8988T (cell line): ENCODE measurements around the gene RAC2.

ENCODE experiments used
- DNase-seq: peaks from one replicate; pipeline ENCODE4 v3.0.0; 2011

RAC2 gene

DNA sequence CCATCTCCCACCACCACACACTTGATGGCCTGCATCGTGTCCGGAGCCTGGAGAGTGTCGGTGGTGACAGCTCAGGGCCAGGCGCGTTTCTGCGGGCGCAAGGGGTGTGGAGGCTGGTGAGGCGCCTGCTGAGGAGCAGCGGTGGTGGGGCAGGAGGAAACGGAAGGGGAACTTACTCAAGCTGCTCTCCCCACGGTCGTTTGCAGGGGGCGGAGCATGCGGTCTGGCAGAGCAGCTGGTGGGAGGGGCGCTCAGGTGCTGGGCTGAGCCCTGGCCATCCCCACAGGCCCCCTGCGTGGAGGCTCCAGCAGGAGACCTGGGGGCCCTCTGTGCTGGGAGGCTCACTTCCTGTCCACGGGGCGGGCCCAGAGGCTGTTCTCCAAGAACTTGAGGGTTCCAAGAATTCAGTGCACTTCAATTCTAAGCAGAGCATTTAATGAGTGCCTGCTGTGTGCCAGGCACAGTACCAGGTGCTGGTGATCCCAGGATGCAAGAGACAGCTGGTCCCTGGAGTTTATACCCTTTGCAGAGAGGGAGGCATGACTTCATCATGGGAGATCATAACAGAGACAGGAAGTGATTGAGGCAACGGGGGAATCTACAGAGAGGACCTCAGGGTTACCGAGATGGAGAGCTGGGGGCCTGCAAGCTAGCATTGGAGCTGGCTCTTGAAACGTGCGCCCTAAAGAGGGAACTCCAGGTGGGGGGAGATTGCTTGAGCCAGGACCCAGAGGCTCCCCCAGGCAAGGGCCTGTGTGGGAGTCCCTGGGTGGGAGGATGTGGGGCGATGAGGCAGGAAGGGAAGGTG is at the start of gene RAC2:
Gene RAC2, minus strand, starts transcription at position 156 of the 808 bp plus-strand sequence. Its CDS starts 121 bp downstream, at position 35.
- DNase-seq, result no peak

DNA sequence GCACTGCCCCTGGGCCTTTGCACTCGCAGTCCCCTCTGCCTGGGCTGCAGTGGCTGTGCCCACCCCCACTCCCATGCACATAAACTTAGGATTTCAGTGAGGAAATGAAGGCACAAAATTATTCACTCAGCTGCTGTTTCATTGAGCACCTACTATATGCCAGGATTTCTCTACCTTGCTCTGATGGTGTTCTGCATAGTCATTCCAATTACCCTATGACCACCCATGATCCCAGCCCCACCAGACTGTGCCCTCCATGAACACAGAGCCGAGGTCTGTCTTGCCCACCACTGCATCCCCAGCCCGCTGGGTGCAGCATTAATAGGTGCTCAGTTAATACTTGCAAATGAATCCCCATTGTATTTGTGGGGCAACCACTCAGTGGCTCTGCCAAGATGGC is 49.1 kb upstream of the RAC2 start:
- no peak for DNase-seq

DNA sequence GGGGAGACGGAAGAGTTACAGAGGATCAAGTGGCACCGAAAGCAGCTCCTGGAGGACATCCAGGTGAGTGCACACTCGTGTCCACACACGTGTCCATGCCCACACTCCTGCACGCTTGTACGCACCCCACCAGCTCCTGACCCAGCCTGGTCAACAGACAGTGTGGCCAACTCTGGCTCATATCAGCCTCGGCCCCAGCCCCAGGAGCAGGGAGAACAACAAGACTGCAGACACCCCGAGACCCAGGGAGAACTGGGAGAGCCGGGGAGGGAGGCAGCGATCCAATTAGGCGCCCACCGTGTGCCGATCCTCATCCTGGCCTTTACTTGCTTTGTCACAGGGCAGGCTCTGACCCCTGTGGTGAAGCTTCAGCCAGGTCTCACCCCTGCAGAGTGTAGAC is 48.6 kb upstream of the RAC2 start:
- no peak for DNase-seq

DNA sequence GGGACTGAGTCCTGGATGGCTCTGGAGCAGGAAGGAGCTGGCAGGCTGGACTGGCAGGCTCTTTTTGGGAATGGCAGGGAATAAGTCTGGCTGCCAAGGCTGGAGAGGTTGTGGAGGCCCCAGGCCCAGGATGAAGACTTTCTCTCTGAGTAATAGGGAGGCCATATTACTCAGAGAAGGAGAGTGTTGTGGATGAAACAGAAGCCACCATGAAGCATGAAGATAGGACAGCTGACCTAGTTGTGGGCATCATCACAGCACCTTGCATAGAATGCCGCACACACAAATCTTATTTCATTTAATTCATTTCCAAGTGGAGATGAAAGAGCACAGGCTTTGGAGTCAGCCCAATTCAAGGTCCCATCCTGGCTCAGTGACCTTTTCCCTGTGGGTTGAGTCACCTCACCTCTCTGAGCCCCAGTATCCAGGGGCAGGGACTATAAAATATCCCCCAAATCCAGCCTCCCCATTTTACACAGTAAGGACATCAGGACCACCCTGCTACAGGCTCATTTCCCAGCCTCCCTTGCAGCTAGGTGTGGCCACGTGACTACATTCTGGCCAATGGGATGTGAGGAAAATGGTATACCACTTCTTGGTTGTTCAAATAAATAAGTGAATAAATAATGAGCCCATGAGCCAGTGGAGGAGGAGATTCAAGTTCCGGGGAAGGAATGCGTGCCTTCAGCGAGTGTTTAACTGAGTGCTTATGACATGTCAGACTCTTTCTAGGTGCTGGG is 47.7 kb upstream of the RAC2 start:
- DNase-seq, result no peak

DNA sequence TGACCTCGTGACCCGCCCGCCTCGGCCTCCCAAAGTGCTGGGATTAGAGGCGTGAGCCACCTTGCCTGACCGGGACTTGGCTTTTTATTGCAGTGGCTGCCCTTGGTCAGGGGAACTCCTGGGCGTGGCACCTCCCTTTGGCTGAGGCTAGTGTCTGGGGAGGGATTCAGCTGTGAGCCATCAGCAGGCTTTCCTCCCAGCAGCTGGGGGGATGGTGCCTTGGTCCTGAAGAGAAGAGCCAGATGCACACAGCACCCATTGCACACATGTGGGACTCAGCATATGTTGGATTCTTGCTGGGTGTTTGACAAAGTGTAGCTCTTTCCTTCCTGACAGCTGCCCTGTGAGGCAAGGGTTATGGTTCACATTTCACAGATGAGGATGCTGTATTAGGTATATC is 46.7 kb upstream of the RAC2 start:
- no peak for DNase-seq

DNA sequence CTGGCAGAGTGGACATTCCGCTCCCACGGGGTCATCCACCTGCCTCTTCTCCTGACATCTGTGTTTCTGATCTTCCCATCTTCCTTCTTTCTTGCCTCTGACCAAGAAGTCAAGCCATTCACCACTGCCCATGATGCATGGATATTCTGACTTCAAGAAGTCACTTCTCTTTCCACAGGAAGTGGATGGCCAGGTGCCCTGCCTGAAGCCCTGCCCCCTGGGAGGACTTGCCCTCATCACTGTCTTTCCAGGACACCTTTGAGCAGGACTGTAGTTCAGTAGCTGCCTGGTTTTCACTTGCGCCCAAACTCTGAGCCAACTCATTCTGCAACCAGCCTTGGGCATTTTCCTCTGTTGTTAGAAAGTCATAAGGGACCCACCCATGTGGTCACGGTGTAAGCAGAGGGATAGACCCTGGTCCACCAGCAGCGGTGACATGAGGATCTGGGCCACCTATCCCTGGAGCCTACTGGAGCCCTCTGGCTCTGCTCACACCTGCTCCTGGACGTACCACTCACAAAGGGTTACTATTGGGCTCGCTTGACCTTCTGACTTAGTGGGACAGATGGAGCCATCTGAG is 45.2 kb upstream of the RAC2 start:
- DNase-seq, result no peak

DNA sequence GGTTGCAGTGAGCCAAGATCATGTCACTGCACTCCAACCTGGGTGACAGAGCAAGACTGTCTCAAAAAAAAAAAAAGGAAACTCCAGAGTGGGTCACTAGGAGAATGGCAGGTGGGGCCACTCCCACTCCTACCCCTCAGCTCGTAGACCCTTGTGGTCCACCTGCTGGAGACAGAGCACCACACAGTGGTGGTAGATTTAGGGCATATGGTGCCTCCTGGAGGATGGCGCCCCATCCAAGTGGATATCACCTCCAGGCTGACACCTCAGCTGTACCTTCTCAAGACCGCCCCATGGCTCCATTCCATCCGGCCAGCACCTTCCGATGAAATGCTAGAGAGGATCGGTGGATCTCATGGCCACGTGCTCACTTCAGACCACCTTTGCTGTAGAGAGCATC is 44.5 kb upstream of the RAC2 start:
- DNase-seq, result no peak

DNA sequence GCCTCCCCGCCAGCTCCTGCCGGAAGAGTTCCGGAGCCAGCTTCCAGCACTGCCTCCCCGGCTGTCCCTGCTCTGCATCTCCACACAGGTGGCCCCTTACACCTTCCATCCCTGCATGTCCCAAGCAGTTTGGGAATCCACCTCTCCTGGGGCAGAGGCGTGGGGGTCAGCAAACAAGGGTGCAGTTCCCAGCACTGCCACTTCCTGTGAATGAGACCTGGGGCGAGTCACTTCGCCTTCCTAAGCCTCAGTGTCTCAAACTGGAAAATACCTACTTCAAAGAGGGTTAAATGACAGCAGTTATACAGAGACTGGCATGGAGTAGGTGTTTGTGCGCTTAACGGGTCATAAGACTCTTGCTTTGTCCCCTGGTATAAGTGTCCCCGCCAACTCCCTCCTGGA is 43.5 kb upstream of the RAC2 start:
- DNase-seq, result no peak

DNA sequence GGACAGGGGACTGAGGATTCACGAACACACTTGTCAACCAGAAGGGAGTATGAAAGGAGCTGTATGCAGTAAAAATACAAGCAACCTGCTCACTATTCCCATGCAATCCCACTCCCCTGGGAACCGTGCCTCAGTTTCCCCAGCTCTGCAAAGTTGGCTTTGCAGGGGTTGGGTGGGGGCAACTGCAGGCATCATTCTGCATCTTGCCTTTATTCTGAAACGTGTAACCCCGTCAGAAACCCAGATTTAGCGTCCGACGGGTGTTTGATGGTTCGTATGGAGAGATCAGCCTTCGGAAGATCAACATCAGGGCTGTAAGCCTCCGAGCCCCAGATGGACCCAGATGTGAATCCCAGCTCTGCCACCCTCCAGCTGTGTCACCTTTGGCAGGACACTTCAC is 41.9 kb upstream of the RAC2 start:
- DNase-seq, result no peak

DNA sequence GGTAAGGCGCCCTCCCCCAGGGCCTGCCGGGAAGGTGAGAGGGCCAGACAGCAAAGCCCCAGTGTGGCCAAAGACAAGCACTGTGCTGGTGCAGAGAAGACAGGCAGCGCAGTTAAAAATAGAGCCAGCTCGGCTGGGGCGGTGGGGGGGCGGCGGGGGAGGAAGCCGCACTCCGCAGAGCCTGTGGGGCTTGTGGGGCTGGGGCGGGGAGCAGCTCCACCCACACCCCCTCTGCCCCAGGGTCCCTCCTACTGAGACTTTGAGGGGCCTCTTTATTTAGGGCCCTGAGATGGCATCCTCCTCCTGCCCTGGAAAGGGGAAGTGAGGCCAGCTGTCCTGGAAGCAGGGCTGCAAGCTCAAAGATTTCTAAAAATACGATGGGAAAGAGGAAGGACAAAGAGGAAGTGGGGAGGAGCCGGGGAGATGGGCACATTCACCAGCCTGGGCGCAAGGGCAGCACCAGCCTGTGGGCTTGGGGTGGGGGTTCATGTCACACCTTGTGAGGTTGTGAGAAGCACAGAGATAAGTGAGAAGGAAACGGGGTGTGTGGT is 40.8 kb upstream of the RAC2 start:
- DNase-seq, result no peak

DNA sequence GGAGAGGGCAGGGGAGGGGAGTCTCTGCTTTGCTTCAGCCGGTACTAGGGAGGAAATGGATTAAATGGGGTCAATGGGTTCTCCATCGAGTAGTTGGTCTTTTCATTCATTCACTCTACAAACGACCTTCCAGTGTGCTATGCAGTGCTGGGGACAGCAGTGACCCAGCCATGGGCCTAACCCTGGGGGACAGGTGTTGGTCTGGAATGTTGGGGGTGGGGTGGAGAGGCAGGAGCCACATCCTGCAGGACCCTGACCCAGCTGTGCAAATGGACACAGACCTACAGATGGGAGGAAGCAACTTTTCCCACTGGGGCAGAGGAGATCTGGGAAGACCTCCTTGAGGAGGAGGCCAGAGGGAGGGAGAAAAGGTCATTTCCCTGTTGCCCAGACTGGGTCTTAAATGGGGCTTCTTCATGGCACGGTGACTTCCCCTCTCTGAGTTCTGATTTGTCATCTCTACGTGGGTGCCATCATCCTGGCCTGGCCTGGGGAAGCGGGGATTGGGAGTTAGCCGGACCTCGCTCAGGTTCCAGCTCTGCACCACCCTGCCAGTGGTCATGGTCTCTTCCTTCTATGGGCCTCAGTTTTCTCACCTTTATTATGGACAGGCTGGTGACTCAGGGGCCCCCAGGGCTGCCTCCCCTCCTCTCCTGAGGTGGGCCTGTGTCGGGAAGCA is 40.2 kb upstream of the RAC2 start:
- DNase-seq, result no peak

DNA sequence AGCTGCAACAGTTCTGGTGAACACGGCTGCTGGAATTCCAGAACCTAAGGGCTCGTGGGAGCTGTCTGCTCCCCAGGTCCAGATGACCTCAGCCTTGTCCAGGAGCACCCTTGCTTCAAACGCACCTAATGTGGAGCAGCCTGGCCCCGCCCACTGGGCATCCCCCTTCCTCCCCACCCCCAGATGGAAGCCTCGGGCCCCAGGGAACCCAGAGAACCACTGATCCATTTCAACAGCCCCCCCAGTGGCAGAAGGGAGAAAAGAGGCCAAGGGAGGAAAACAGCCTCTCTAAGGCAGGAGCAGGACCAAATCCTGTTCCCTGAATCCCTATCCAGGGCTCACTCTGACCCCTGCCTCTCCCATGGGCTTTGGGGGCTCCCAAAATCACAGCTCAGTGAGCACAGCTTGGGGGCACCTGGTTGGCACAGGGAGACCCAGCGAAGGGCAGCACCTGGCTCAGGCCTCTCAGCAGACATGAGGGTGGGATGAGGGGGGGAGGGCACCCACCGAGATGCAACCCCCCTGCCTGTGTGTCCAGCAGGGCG is 39.4 kb upstream of the RAC2 start:
- DNase-seq, result no peak

DNA sequence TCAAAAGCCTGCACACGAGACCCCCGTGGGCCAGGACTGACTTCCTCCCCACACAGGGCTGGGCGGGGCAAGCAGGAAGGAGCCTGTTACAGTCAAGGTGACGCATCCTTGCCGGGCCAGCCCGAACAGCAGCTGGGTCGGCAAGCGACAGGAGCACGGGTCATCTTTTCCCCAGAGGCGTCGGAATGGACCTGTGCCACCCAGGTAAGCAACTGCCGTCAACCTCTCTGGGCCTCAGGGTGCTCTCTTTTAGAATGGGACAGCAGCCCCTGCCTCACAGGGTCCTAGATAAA is 38.3 kb upstream of the RAC2 start, which contains the start of gene CYTH4:
Gene CYTH4, plus strand, starts transcription at position 124 of the 293 bp plus-strand sequence. Its CDS starts 62 bp downstream, at position 186.
- peak; percentile 54 for DNase-seq

DNA sequence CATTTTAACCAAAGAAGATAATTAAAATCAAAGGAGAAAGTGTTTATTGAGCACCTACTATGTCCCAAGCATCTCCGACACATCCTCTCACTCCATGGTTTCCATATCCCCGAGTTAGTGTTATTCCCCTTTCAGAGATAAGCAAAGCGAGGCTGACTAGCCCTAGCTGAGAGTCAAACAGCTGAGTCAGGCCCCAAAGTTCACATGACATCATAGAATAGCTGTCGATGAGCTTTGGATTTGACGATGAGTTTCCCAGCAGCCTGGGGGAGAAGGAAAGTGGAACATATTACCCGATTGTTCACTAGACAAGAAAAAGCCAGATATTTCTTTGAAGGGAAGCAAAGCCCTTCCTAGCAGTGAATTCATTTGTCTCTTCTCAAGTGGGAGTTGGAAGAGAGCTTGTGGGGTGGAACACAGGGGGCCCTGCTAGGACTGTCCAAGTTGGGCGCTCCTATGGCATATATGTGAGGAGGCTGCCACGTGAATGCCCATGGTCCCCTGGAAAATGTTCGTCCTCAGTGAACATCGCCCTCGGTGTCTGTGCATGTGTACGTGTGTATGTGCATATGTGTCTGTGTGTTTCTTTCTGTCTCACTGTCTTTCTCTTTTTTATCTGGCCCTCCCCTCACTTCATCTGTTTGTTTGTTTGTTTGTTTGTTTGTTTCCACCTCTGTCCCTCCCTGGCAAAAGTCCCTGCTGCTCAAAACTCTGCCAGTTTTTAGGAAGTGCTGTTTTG is 37.7 kb upstream of the RAC2 start:
- DNase-seq, result no peak

DNA sequence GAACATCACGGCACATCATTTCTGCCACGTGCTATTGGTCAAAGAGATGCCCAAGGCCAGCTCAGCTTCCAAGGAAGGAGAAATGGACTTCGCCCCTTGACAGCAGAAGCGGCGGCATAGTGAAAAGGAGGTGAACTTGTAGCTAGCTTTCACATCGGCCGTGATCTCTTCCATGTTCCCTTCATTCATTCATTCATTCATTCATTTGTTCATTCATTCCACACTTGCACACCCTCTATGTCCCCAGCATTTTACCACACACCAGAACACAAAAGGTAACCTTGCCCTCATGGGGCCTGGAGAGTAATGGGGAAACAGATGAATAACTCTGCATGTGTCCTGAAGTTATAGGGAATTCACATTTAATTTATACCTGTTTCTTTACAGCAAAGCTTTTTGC is 37.1 kb upstream of the RAC2 start:
- DNase-seq, result no peak

DNA sequence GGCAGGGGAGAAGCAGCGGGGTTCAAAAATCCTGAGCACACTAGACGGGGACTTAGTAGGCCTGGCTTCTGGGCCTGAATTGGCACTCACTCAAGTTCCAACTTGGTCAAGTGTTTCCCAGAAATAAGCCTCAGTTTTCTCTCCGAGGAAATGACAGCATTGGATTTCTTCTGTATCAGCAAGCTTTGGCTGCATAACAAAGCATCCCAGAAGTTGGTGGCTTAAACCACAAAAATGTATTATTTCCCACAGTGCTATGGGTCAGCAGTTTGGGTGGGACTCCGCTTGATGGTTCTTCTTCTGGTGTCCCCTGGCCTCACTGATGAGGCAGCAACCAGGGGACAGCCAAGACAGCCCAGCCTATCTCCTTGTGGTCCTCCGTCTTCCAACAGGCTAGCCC is 36.6 kb upstream of the RAC2 start:
- DNase-seq, result no peak

DNA sequence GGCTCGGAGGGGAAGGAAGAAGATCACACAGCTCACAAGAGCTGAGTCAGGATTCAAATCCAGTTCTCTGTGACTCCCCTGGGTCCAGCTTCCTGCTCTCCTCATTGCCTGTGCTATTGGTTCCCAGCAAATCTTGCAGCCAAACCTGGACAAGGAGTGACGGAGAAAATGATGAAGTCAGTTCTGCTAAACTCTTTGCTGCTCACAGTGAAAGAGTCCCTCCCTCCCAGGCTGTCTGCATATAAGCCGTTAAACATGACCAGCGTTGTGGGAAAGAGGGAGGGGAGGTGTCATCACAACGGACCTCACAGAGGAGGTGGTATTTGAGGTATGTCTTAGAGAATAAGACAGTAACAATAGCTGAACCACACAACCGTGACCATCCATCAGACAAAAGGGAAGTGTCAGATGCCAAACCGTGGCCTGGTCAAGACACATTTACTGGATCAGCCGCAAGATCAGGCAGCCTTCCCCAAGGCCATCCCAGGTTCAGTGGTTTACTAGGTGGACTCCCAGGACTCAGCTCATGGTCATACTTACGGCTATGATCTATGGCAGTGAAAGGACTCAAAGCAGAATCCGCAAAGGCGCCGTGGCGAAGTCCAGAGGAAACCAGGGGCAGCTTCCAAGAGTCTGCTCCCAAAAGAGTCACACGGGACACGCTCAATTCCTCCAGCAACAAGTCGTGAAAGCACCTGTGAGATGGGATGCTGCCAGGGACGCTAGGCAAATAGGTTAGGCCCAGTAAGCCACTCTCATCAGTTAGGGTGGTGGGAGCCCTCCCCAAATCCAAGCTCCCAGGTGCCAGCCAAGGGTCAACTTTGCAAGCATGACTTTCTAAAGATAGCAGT is 35.5 kb upstream of the RAC2 start:
- no peak for DNase-seq

DNA sequence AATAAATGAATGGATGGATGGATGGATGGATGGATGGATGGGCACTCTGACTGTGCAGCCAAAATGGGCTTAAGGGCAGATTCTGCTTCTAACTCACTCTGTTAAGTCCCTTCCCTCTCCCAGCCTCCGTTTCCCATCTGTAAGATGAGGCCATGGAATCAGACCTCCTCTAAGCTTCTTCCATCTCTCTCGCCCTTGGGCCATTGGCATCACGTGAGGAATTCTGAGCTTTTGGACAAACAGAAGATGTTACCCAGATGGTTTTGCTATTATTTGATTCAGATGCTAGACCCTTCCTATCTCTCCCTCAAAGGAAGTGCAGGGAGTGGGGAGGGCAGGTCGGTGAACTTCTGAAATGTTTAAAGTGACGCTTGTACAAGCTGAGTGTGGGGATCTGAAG is 34.2 kb upstream of the RAC2 start:
- DNase-seq, result no peak

DNA sequence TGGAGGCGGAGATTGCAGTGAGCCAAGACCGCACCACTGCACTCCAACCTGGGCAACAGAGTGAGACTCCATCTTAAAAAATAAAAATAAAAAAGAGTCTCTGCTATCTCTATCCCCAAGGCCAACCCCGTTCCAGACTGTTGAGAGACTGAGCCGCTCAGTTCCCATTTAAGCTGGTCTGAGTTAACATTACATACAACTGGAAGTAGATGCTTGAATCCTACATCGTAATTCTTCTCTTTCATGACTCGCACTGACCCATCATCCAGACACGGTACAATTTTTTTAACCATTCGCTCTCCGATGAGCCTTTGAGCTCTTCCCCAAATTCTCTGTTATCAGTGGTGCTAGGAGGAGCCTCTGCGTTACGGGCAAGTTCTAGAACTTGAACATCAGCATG is 33.3 kb upstream of the RAC2 start:
- no peak for DNase-seq

DNA sequence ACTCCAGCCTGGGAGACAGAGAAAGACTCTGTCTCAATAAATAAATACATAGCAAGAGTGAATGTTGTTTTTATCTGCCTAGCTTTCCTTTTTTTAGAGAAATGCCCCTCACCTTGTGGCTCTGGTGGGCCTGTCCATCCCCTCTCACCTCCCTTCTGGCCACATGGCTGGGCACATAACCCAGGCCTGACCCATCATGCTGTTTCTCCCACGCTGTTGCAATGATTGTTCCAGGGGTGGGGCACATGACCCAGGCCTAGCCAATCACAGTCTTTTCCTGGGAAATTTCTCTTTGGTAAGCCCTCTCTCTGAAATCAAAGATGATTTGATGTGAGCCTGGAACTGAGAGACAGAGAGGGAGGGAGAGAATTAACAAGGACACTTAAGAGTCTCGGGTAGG is 32.7 kb upstream of the RAC2 start:
- DNase-seq, result no peak

DNA sequence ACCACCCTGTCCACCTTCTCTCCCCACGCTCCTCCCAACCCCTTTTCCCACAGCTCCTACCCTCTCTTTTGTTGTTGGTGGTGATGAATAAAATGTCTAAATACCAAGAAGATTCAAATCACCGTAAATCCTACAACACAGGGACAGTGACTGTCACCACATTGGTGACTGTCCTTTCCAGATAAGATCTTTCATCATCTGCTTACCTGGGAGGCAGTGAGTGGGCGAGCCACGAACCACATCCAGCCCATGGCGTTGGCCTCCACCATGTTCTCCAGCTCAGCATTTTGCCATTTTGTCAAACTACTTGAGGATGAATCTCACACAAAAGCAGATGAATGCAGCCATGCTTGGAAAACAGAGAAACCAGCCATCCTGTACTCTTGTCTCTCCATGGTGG is 31.6 kb upstream of the RAC2 start:
- DNase-seq, result no peak
